Coronary artery (tissue), 2 donors: ENCODE measurements around the gene DIP2B.
"Not testable (repeated sequence)": the region's sequence is repeated elsewhere in the genome, so short reads cannot be mapped to it uniquely, and the experiment has no call there.

Source experiments
- DNase-seq: peaks from one replicate; pipeline ENCODE4 v3.0.0-alpha.2; 2017; ENCODE audit warnings: low spot score
- H3K27ac ChIP-seq, 2 donors: fragments of 200-600 bp; sonication (generic); one replicate each; pipeline ENCODE4 v1.5.1; 2016 to 2019
- H3K4me3 ChIP-seq: fragments of 200-600 bp; sonication (generic); 2 replicates; pipeline ENCODE4 v1.5.1; 2016; ENCODE audit warnings: mild to moderate bottlenecking, moderate library complexity
- CTCF ChIP-seq: fragments of 200-600 bp; sonication (generic); IDR thresholded peaks from one replicate; pipeline ENCODE4 v1.5.1; 2019; ENCODE audit warnings: antibody characterized with exemption

DIP2B gene

GRCh38 chr12:50538182-50538581 lies 33.4 kb downstream of the DIP2B start:
- no peak overlapping the region for H3K4me3 ChIP-seq
- TF ChIP-seq CTCF, result no peak
- DNase-seq, result no peak
- no peak overlapping the region for H3K27ac ChIP-seq

GRCh38 chr12:50541139-50541538 lies 36.4 kb downstream of the DIP2B start:
- H3K4me3 ChIP-seq, result no peak overlapping the region
- TF ChIP-seq CTCF, result no peak
- H3K27ac ChIP-seq, result no peak overlapping the region
- DNase-seq, result no peak

- Histone ChIP-seq H3K27ac (no peak overlapping the region), H3K4me3 (no peak overlapping the region)
- DNase-seq, result no peak
- TF ChIP-seq CTCF, result no peak
Observed at GRCh38 chr12:50542448-50542847, 37.7 kb downstream of the DIP2B start.

- not testable (repeated sequence) for DNase-seq, H3K27ac ChIP-seq, H3K4me3 ChIP-seq
Observed at GRCh38 chr12:50543188-50543587, 38.4 kb downstream of the DIP2B start.

GRCh38 chr12:50545213-50545612 lies 40.4 kb downstream of the DIP2B start:
- no peak overlapping the region for H3K4me3 ChIP-seq
- no peak for DNase-seq
- no peak for TF ChIP-seq CTCF
- no peak overlapping the region for H3K27ac ChIP-seq

- no peak for DNase-seq
- no peak overlapping the region for H3K4me3 ChIP-seq
- no peak overlapping the region for H3K27ac ChIP-seq
- no peak for TF ChIP-seq CTCF
Observed at GRCh38 chr12:50545786-50546185, 41.0 kb downstream of the DIP2B start.

GRCh38 chr12:50546441-50547318 lies 41.9 kb downstream of the DIP2B start:
- Histone ChIP-seq H3K4me3 (no peak overlapping the region), H3K27ac (no peak overlapping the region)
- no peak for DNase-seq
- TF ChIP-seq CTCF, result no peak
